Liver (tissue), 3 donors: ENCODE data around the gene JMJD7.

Source experiments
- NR2F2 ChIP-seq: IDR thresholded peaks from 2 replicates; pipeline ENCODE4 v1.6.1; 2016; ENCODE audit warnings: antibody characterized with exemption
- RAD21 ChIP-seq, 2 donors: IDR thresholded peaks; 2 replicates each; pipeline ENCODE4 v1.6.1; 2016; ENCODE audit warnings: antibody characterized with exemption in 2 of 2, mild to moderate bottlenecking in 2 of 2
- TAF1 ChIP-seq: conservative IDR thresholded peaks from 2 replicates; pipeline ENCODE4 v1.6.1; 2016; ENCODE audit warnings: antibody characterized with exemption, mild to moderate bottlenecking
- YY1 ChIP-seq: IDR thresholded peaks from 2 replicates; pipeline ENCODE4 v1.6.1; 2016; ENCODE audit warnings: antibody characterized with exemption, mild to moderate bottlenecking
- TF ChIP-seq, protein P1 (sequence below): IDR thresholded peaks from 2 replicates; pipeline ENCODE4 v1.6.1; 2016; ENCODE audit warnings: antibody characterized with exemption
- TF ChIP-seq, protein P2 (sequence below): IDR thresholded peaks from 2 replicates; pipeline ENCODE4 v1.6.1; 2016; ENCODE audit warnings: antibody characterized with exemption, mild to moderate bottlenecking
- TF ChIP-seq, protein P3 (sequence below): fragments of 150-350 bp; IDR thresholded peaks from 2 replicates; pipeline ENCODE4 v1.5.1; 2017; ENCODE audit warnings: improper control_type of control experiment, low read depth, low read length; ENCODE audit not compliant: missing input control
- donor health status: healthy.
- donor health status: healthy.

DNA sequence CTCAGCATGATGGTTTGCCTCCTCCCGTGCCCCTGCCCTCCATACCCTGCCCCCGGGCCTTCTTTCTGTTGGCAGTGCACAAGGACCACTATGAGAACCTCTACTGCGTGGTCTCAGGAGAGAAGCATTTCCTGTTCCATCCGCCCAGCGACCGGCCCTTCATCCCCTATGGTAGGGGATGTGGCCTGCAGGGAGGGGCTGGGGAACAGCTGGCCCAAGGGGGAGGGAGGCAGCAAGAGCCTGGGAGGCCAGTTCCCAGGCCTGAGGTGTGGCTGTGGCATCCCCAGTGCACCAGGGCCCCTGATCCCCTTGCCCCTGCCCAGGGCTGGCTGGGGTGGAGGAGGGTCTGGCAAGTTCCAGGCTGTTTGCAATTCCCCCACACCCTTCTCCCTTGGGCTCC lies 8.2 kb downstream of the JMJD7 start:
- TF ChIP-seq, protein P1, sequence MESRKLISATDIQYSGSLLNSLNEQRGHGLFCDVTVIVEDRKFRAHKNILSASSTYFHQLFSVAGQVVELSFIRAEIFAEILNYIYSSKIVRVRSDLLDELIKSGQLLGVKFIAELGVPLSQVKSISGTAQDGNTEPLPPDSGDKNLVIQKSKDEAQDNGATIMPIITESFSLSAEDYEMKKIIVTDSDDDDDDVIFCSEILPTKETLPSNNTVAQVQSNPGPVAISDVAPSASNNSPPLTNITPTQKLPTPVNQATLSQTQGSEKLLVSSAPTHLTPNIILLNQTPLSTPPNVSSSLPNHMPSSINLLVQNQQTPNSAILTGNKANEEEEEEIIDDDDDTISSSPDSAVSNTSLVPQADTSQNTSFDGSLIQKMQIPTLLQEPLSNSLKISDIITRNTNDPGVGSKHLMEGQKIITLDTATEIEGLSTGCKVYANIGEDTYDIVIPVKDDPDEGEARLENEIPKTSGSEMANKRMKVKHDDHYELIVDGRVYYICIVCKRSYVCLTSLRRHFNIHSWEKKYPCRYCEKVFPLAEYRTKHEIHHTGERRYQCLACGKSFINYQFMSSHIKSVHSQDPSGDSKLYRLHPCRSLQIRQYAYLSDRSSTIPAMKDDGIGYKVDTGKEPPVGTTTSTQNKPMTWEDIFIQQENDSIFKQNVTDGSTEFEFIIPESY: no peak
- TF ChIP-seq, protein P2, sequence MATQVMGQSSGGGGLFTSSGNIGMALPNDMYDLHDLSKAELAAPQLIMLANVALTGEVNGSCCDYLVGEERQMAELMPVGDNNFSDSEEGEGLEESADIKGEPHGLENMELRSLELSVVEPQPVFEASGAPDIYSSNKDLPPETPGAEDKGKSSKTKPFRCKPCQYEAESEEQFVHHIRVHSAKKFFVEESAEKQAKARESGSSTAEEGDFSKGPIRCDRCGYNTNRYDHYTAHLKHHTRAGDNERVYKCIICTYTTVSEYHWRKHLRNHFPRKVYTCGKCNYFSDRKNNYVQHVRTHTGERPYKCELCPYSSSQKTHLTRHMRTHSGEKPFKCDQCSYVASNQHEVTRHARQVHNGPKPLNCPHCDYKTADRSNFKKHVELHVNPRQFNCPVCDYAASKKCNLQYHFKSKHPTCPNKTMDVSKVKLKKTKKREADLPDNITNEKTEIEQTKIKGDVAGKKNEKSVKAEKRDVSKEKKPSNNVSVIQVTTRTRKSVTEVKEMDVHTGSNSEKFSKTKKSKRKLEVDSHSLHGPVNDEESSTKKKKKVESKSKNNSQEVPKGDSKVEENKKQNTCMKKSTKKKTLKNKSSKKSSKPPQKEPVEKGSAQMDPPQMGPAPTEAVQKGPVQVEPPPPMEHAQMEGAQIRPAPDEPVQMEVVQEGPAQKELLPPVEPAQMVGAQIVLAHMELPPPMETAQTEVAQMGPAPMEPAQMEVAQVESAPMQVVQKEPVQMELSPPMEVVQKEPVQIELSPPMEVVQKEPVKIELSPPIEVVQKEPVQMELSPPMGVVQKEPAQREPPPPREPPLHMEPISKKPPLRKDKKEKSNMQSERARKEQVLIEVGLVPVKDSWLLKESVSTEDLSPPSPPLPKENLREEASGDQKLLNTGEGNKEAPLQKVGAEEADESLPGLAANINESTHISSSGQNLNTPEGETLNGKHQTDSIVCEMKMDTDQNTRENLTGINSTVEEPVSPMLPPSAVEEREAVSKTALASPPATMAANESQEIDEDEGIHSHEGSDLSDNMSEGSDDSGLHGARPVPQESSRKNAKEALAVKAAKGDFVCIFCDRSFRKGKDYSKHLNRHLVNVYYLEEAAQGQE: no peak
- no peak for TF ChIP-seq TAF1
- TF ChIP-seq, protein P3, sequence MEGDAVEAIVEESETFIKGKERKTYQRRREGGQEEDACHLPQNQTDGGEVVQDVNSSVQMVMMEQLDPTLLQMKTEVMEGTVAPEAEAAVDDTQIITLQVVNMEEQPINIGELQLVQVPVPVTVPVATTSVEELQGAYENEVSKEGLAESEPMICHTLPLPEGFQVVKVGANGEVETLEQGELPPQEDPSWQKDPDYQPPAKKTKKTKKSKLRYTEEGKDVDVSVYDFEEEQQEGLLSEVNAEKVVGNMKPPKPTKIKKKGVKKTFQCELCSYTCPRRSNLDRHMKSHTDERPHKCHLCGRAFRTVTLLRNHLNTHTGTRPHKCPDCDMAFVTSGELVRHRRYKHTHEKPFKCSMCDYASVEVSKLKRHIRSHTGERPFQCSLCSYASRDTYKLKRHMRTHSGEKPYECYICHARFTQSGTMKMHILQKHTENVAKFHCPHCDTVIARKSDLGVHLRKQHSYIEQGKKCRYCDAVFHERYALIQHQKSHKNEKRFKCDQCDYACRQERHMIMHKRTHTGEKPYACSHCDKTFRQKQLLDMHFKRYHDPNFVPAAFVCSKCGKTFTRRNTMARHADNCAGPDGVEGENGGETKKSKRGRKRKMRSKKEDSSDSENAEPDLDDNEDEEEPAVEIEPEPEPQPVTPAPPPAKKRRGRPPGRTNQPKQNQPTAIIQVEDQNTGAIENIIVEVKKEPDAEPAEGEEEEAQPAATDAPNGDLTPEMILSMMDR: no peak
- TF ChIP-seq NR2F2: no peak
- TF ChIP-seq RAD21 (IDR thresholded peaks at IDR 0.05): no peak
- TF ChIP-seq YY1: no peak
